ENCODE measurements around the gene PIGV. TPM values are rescaled to one million over a fixed set of nuclear protein-coding genes. Genes with fewer than 3 reads are reported as not detected.

The PIGV gene
- polyA plus RNA-seq, 1 donor from 2014 or later: 4.7 TPM

DNA sequence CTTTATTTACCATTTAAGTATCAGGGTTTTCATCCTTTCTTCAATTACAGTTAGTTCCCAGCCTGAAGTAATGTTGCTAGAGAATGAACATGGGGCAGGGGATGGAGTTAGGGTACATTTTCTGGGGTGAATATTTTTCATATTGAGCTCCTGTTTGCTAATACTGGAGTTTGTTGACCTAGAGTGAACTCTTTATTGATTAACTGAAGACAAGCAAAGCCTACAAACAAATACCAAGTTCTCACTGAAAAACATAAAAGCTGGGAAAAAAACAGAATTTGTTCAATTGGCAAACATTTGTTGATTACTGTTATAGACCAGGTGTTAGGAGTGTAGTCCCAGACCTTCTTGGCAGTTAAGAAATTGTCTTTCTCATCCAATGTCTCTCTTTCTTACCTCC, 28.2 kb upstream of the PIGV start:
- peaks cover 41% of the 10 kb centered on the region for H3K79me2 ChIP-seq (replicated peaks; ENCODE audit: insufficient read depth, low read length)
- H3K9ac ChIP-seq (ENCODE audit: low read length): no peak overlapping the region
- H3K9me3 ChIP-seq (ENCODE audit: low read length): no peaks in the 10 kb centered on the region
- H3K4me2 ChIP-seq (ENCODE audit: low read length): no peak overlapping the region
- no peak overlapping the region for H3K27ac ChIP-seq (ENCODE audit: low read length)
- H3K9me2 ChIP-seq (ENCODE audit: insufficient read depth, low read length): no peaks in the 10 kb centered on the region
- no peaks in the 10 kb centered on the region for H3F3A ChIP-seq (ENCODE audit: insufficient read depth, low read length, poor library complexity, severe bottlenecking)
- peaks cover 11% of the 10 kb centered on the region for H3K36me3 ChIP-seq (ENCODE audit: insufficient read depth, low read length)
- H2AFZ ChIP-seq (ENCODE audit: low read depth, low read length): no peak overlapping the region
- no peak for TF ChIP-seq EZH2 (IDR thresholded peaks at IDR 0.05; ENCODE audit: borderline replicate concordance, insufficient read depth, low read length, poor library complexity, severe bottlenecking)
- no peak for TF ChIP-seq EP300 (conservative IDR thresholded peaks at IDR 0.05; ENCODE audit: poor library complexity, severe bottlenecking)
- no peak for TF ChIP-seq TAF1 (IDR thresholded peaks at IDR 0.05; ENCODE audit: low read depth)
- TF ChIP-seq SMC3 (conservative IDR thresholded peaks at IDR 0.05; ENCODE audit: poor library complexity): no peak
- TF ChIP-seq MXI1 (conservative IDR thresholded peaks at IDR 0.05; ENCODE audit: poor library complexity, severe bottlenecking): no peak
- no peak for TF ChIP-seq RAD21 (conservative IDR thresholded peaks at IDR 0.05)
- TF ChIP-seq REST (IDR thresholded peaks at IDR 0.05; ENCODE audit: borderline replicate concordance): no peak
- TF ChIP-seq CTCF (IDR thresholded peaks at IDR 0.05; ENCODE audit: poor library complexity, severe bottlenecking): no peak
- TF ChIP-seq POLR2AphosphoS5 (IDR thresholded peaks at IDR 0.05): no peak
- peaks cover 5% of the 10 kb centered on the region for H4K20me1 ChIP-seq (ENCODE audit: insufficient read depth)
- H3K4me3 ChIP-seq (ENCODE audit: low read length): no peak overlapping the region
- no peaks in the 10 kb centered on the region for H3K27me3 ChIP-seq (ENCODE audit: insufficient read depth, low read depth, low read length)

- Histone ChIP-seq H2AFZ (ENCODE audit: low read depth, low read length) (no peak overlapping the region), H3K9me2 (ENCODE audit: insufficient read depth, low read length) (no peaks in the 10 kb centered on the region), H3K36me3 (ENCODE audit: insufficient read depth, low read length) (peaks cover 11% of the 10 kb centered on the region), H3K4me2 (ENCODE audit: low read length) (no peak overlapping the region), H3F3A (ENCODE audit: insufficient read depth, low read length, poor library complexity, severe bottlenecking) (no peaks in the 10 kb centered on the region), H4K20me1 (ENCODE audit: insufficient read depth) (peaks cover 5% of the 10 kb centered on the region), H3K27me3 (ENCODE audit: insufficient read depth, low read depth, low read length) (no peaks in the 10 kb centered on the region), H3K27ac (ENCODE audit: low read length) (no peak overlapping the region), H3K79me2 (replicated peaks; ENCODE audit: insufficient read depth, low read length) (peaks cover 31% of the 10 kb centered on the region), H3K9me3 (ENCODE audit: low read length) (no peaks in the 10 kb centered on the region), H3K4me3 (ENCODE audit: low read length) (no peak overlapping the region), H3K9ac (ENCODE audit: low read length) (no peak overlapping the region)
- no peak for TF ChIP-seq TAF1 (IDR thresholded peaks at IDR 0.05; ENCODE audit: low read depth)
- no peak for TF ChIP-seq CTCF (IDR thresholded peaks at IDR 0.05; ENCODE audit: poor library complexity, severe bottlenecking)
- no peak for TF ChIP-seq POLR2AphosphoS5 (IDR thresholded peaks at IDR 0.05)
- no peak for TF ChIP-seq EZH2 (IDR thresholded peaks at IDR 0.05; ENCODE audit: borderline replicate concordance, insufficient read depth, low read length, poor library complexity, severe bottlenecking)
- no peak for TF ChIP-seq MXI1 (conservative IDR thresholded peaks at IDR 0.05; ENCODE audit: poor library complexity, severe bottlenecking)
- no peak for TF ChIP-seq REST (IDR thresholded peaks at IDR 0.05; ENCODE audit: borderline replicate concordance)
- no peak for TF ChIP-seq SMC3 (conservative IDR thresholded peaks at IDR 0.05; ENCODE audit: poor library complexity)
- no peak for TF ChIP-seq EP300 (conservative IDR thresholded peaks at IDR 0.05; ENCODE audit: poor library complexity, severe bottlenecking)
- no peak for TF ChIP-seq RAD21 (conservative IDR thresholded peaks at IDR 0.05)
Measured at GRCh38 chr1:26761217-26761616, 26.5 kb upstream of the PIGV start.
